DND-41 (cell line): Measurements from ENCODE around the gene ERP29.

Experiments
- EZH2 ChIP-seq: IDR thresholded peaks from 3 replicates; pipeline ENCODE4 v1.6.1; 2012; ENCODE audit warnings: borderline replicate concordance, low read depth, mild to moderate bottlenecking, moderate library complexity, low read length, inconsistent platforms; ENCODE audit not compliant: severe bottlenecking
- TF ChIP-seq, protein P1 (sequence below): IDR thresholded peaks from 2 replicates; pipeline ENCODE4 v1.5.1; 2012; ENCODE audit warnings: borderline replicate concordance, low read length, moderate library complexity, mild to moderate bottlenecking; ENCODE audit not compliant: poor library complexity, severe bottlenecking; ENCODE audit errors: extremely low read depth

DNA sequence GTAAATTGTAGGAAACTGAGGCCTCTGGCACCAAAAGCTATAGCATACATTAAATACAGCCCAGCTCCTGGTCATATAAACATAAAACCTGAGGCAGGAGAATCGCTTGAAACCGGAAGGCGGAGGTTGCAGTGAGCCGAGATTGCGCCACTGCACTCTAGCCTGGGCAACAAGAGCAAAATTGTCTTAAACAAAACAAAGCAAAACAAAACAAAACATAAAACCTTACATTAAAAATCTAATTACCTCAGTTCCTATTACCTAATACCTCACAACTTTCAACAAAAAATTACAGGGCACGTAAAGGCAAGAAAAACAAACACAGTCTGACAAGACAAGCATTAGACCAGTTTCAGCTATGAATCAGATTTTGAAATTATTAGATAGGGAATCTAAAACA, 36.9 kb upstream of the ERP29 start:
- TF ChIP-seq, protein P1, sequence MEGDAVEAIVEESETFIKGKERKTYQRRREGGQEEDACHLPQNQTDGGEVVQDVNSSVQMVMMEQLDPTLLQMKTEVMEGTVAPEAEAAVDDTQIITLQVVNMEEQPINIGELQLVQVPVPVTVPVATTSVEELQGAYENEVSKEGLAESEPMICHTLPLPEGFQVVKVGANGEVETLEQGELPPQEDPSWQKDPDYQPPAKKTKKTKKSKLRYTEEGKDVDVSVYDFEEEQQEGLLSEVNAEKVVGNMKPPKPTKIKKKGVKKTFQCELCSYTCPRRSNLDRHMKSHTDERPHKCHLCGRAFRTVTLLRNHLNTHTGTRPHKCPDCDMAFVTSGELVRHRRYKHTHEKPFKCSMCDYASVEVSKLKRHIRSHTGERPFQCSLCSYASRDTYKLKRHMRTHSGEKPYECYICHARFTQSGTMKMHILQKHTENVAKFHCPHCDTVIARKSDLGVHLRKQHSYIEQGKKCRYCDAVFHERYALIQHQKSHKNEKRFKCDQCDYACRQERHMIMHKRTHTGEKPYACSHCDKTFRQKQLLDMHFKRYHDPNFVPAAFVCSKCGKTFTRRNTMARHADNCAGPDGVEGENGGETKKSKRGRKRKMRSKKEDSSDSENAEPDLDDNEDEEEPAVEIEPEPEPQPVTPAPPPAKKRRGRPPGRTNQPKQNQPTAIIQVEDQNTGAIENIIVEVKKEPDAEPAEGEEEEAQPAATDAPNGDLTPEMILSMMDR = no peak
- no peak for TF ChIP-seq EZH2
